Activated CD4-positive, alpha-beta T cell treated with anti-CD3 and anti-CD28 coated beads, Interleukin-2, amount 10 ng/mL, durations not matched to agents 24 days and 14 days (primary cell): ENCODE measurements around the gene FNDC3B. TPM values are rescaled to one million over a fixed set of nuclear protein-coding genes. Genes with fewer than 3 reads are reported as not detected.
"Not testable (repeated sequence)": the region's sequence is repeated elsewhere in the genome, so short reads cannot be mapped to it uniquely, and the experiment has no call there.

Source experiments
- DNase-seq: peaks from one replicate; pipeline ENCODE4 v3.0.0; 2022
- H3K27ac Mint-ChIP-seq: one replicate; pipeline ENCODE4 v1.8.0; 2022; ENCODE audit warnings: mild to moderate bottlenecking, mixed read lengths
- H3K27me3 Mint-ChIP-seq: one replicate; pipeline ENCODE4 v1.8.0; 2022; ENCODE audit warnings: mixed read lengths
- H3K36me3 Mint-ChIP-seq: one replicate; pipeline ENCODE4 v1.8.0; 2022; ENCODE audit warnings: low read depth, mild to moderate bottlenecking, mixed read lengths
- H3K4me1 Mint-ChIP-seq: one replicate; pipeline ENCODE4 v1.8.0; 2021; ENCODE audit warnings: mixed read lengths
- H3K4me3 Mint-ChIP-seq: one replicate; pipeline ENCODE4 v1.8.0; 2022; ENCODE audit warnings: mild to moderate bottlenecking, moderate library complexity, mixed read lengths
- H3K9me3 Mint-ChIP-seq: one replicate; pipeline ENCODE4 v1.8.0; 2021; ENCODE audit warnings: mixed read lengths
- intact Hi-C: fragments of 100-400 bp; cut with micrococcal nuclease; formaldehyde crosslinking; loops from one replicate; pipeline ENCODE4 v1.15.1; 2023
- total RNA-seq: library from RNA; stranded (reverse); gene quantifications from 2 replicates; pipeline ENCODE4 v1.2.3, GENCODE V29; 2022

Gene FNDC3B
- total RNA-seq, 1 donor from 2014 or later = 19.6 TPM

DNA sequence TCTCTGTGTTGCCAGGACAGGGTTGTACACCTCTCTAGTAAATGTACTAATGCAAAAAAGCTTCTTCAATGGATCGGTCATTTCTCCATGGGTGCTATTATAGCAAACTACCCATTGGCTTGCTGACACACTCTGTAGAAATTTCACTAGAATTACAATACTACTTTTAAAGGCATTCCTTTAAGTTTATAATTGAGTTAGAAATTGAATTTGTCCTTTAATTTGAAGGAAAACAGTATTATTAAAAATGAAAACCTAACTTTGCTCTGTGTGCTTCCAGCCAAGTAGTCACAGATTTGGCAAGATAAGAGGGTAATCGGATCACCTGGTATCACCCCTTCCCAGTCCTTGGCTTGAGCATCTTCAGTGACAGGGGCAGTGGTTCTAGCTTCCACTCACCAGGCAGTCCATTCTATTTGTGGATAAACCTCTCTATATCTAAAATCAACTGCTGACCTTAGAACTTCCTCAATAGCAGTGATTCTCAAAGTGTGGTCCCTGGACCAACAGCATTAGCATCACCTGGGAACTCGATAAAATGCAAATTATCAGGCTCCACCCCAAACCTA lies 315.6 kb downstream of the FNDC3B start:
- Mint-ChIP-seq H3K27ac (no peak overlapping the region), H3K36me3 (peaks cover 4% of the 10 kb centered on the region), H3K4me3 (no peak overlapping the region), H3K4me1 (peaks cover 2% of the 10 kb centered on the region), H3K27me3 (no peaks in the 10 kb centered on the region), H3K9me3 (no peaks in the 10 kb centered on the region)
- intact Hi-C loops = no loop called here
- peak; percentile 33 for DNase-seq

DNA sequence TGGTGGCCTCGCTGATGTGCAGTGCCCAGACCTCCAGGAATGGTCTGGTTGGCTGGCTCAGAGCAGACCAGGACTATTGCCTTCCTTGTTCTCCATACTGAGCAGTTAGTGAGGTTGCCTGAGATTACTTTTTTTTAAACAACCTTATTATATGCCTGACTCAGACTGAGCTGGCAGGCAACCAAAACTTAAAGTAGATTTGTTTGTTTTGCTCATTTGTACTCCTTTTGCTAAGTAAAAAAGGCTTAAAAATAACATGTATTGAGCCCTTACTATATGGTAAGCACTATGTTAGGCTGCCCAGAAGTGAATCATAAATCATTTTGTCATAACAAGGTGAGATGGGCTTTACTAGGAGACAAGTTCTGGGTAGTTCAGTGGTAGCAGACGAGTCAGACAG lies 316.5 kb downstream of the FNDC3B start:
- intact Hi-C loops = no loop called here
- Mint-ChIP-seq H3K9me3 (no peaks in the 10 kb centered on the region), H3K4me1 (peaks cover 2% of the 10 kb centered on the region), H3K4me3 (no peak overlapping the region), H3K27ac (no peak overlapping the region), H3K36me3 (peaks cover 6% of the 10 kb centered on the region), H3K27me3 (no peaks in the 10 kb centered on the region)
- no peak for DNase-seq

DNA sequence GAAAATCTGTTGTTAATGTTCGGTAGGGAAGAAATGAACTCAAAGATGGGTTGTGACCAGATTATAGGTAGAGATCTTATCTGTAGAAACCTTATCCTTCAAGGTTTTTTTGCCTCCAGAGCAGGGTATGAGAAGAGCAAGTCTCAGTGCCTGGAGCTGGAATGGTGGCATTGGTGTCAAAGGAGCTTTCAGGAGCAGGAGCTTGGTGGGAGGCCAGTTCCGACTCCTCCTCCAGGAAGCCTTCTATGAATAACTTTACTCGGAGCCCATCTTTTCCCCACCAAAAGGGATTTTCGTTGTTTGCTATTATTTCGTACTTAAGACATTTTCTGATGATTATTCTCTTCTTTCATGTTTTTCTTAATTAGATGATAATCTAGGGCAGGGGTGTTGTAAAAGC lies 317.0 kb downstream of the FNDC3B start:
- intact Hi-C loops = no loop called here
- H3K4me1 Mint-ChIP-seq = no peaks in the 10 kb centered on the region
- no peaks in the 10 kb centered on the region for H3K9me3 Mint-ChIP-seq
- H3K27ac Mint-ChIP-seq = no peak overlapping the region
- no peaks in the 10 kb centered on the region for H3K27me3 Mint-ChIP-seq
- peaks cover 6% of the 10 kb centered on the region for H3K36me3 Mint-ChIP-seq
- H3K4me3 Mint-ChIP-seq = no peak overlapping the region
- DNase-seq = peak; percentile 29

DNA sequence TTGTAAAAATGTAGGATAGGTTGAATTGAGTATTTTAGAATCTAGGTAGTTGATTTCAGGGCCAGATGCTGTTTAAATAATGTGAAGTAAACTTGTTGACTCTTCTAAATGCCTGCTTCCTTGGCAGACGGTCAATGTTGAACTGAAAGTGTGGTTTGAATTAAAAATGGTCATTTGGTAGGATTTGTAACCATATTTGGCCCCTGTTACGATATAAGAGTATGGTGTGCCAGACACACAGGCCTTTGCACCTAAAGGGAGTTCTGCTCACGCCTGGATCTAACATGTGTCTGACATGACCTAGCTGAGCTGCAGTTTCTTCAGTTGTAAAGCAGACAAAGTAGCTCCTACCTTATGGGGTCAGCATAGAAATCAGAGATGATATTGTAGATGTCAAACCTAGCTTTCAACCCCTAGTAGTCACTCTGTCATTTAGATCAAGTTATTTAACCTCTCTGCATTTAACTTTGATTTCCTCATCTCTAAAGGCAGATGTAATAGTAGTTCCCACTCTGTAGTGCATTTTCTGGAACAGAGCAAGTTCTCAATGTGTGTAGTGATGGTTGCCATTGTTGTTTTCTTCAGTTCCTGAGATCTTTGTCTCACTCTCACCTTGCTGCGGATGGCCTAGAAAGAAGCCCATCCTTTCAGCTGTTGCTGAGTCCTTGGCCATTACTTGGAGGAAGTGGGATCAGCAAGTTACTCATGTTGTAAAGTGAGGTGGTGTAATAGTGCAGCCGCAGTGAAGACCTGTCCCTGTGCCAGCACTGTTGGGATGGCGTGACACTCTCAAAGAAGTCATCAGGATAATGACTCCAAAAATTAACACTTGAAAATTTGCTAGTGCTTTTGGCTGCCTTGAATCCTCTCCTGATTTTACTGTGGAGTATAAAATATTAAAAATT lies 318.7 kb downstream of the FNDC3B start:
- H3K36me3 Mint-ChIP-seq = peaks cover 11% of the 10 kb centered on the region
- intact Hi-C loops = no loop called here
- H3K27me3 Mint-ChIP-seq = no peaks in the 10 kb centered on the region
- no peak overlapping the region for H3K27ac Mint-ChIP-seq
- H3K9me3 Mint-ChIP-seq = no peaks in the 10 kb centered on the region
- H3K4me1 Mint-ChIP-seq = no peaks in the 10 kb centered on the region
- DNase-seq = peak; percentile 31
- H3K4me3 Mint-ChIP-seq = no peak overlapping the region

DNA sequence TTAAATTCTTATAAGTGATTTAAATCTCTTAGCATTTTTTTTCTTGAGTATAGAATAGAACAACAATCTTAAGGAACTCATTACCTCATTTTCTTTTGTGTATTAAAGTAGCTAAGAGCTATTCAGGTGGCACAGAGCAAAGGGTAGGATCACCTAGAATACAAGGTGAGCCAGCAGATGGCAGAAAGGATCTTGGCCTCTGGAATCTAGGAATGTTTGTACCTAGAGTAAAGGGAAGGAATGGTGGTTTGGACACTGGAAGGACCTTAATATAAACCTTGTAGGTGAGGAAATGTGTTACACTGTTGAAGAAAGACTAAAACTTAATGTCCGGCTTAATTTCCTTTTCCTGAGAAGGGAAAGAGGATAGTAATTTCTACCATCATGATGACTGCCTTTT lies 319.9 kb downstream of the FNDC3B start:
- no peaks in the 10 kb centered on the region for H3K4me1 Mint-ChIP-seq
- H3K4me3 Mint-ChIP-seq = no peak overlapping the region
- DNase-seq = no peak
- H3K27ac Mint-ChIP-seq = no peak overlapping the region
- peaks cover 11% of the 10 kb centered on the region for H3K36me3 Mint-ChIP-seq
- H3K27me3 Mint-ChIP-seq = no peaks in the 10 kb centered on the region
- no peaks in the 10 kb centered on the region for H3K9me3 Mint-ChIP-seq
- intact Hi-C loops = no loop called here

DNA sequence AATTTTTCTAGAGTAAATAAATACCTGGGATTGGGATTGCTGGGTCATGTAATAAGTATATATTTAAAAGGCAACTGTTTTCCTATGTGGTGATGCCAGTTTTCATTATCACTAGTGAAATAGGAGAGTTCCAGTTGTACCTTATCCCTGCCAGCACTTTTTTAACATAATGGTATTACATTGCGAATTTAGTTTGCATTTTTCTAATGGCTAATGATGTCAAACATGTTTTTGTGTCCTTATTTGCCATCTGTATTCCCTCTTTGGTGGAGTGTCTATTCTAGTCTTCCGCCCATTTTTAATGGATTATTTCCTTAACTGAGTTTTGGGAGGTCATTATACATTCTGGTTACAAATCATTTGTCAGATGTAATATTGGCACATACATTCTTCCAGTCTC lies 320.6 kb downstream of the FNDC3B start:
- intact Hi-C loops = no loop called here
- Mint-ChIP-seq H3K27me3 (no peaks in the 10 kb centered on the region), H3K9me3 (no peaks in the 10 kb centered on the region)

DNA sequence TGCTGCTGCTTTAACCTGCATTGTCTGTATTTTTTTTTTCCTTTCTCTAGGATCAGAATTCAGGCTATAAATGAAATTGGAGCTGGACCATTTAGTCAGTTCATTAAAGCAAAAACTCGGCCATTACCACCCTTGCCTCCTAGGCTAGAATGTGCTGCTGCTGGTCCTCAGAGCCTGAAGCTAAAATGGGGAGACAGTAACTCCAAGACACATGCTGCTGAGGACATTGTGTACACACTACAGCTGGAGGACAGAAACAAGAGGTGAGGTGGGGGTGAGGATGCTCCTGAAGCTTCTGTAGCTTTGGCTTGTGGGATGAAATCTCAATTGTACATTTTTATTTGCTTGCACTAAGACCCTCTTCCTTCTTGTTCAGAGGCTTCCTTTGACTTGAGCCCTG lies 323.2 kb downstream of the FNDC3B start:
- intact Hi-C loops = no loop called here
- Mint-ChIP-seq H3K4me3 (no peak overlapping the region), H3K36me3 (peaks cover 11% of the 10 kb centered on the region), H3K27ac (no peak overlapping the region), H3K4me1 (no peaks in the 10 kb centered on the region), H3K9me3 (no peaks in the 10 kb centered on the region), H3K27me3 (no peaks in the 10 kb centered on the region)
- no peak for DNase-seq

More for the DNA sequence above, 320.6 kb downstream of the FNDC3B start:
- Mint-ChIP-seq H3K36me3 (peaks cover 11% of the 10 kb centered on the region), H3K4me1 (no peaks in the 10 kb centered on the region), H3K27ac (no peak overlapping the region), H3K4me3 (no peak overlapping the region)
- no peak for DNase-seq

DNA sequence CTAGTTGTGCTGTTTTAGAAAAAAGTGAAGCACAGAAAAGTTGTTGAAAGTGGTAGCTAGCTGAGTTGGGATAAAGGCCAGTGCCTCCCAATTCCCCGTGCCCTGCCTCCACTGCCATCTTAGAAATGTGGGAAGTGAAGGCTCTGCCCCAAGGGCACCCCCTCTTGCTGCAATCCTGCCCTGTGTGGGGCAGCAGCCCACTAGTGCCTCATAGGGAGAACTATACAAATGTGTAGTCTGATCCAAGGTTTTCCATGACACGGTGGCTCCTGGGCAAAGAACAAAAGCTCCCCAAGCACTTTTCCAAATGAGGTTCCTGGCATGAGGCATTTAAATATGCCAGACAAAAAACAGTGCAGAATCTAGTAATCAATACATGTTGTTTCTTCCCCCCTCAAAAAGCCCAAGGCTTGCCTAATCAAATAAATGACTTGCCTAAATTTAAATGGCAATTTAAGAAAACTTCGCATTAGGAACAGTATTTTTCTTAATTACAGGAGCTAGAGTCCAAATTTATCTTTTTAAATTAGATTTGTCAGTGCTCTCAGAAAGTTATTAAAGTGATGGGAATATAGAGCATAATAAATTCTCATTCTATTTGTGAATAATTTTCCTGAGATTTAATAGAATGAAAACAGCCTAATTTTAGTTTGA lies 325.1 kb downstream of the FNDC3B start:
- no peak for DNase-seq
- no peaks in the 10 kb centered on the region for H3K27me3 Mint-ChIP-seq
- intact Hi-C loops = no loop called here
- no peak overlapping the region for H3K4me3 Mint-ChIP-seq
- no peak overlapping the region for H3K27ac Mint-ChIP-seq
- H3K9me3 Mint-ChIP-seq = no peaks in the 10 kb centered on the region
- H3K36me3 Mint-ChIP-seq = peaks cover 11% of the 10 kb centered on the region
- H3K4me1 Mint-ChIP-seq = no peaks in the 10 kb centered on the region

DNA sequence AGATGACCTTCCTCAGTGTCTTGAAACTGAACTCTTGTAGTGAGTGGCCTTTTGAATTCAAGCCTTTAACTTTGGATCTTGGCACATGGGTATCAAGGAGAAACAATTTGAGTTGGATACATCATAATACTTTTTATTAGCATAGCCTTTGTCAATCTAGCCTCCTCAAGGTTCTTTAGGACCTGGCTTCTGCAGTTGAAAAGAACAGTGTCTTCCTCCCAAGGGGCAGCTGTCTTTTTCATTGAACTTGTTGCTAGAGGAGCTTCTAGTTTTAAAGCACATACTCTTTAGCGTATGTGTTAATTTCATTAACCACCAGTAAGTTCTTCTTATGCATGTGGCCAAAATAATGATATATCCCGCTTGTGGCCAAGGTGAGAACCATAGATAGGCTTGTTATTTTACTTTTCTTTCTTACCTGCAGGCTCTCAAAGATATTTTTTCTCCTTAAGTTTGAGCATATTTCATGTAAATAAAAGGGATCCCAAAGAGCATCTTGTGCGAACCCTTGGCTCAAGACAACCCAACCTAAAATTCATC lies 325.7 kb downstream of the FNDC3B start:
- Mint-ChIP-seq H3K27ac (no peak overlapping the region), H3K9me3 (no peaks in the 10 kb centered on the region), H3K4me1 (no peaks in the 10 kb centered on the region), H3K36me3 (peaks cover 11% of the 10 kb centered on the region), H3K27me3 (no peaks in the 10 kb centered on the region), H3K4me3 (no peak overlapping the region)
- intact Hi-C loops = no loop called here
- no peak for DNase-seq

DNA sequence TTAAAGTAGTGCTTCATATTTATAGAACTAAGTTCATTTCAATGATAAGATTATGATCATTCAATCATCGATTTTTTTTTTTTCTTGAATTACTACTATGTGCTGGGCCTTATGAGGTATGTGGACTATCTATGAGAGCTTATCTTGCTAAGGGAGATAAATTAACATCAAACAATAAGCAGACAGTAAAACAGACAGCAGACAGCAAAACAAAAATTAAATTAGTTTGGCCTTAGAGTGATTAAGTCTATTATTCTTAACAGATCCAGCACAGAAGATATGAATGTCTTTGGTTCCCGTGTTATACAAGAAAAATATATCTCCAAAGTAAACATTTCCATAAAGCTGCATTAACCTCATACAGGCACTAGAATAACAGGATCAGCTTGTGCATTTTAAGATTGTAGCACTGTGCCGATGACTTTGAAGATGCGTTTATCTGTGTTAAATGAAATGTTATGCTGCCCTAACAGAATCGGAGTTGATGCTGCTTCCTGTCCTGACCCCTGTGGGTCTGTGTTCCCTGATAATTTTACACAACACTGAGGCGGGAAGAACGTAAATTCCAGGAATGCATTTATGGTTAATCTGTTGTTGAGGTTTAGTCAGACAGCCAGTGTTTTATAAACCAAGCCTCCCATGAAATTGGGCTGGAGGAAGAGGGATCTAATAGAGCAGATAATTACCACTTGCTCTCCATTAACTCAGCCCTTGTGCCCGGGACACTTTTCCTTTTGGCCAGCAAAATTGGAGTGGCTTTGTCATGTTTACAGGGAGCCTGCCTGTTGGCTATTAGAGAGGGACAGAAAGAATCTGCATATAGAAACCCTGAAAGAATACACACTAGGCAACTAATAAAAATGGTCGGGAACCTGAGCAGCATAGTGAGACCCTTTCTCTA lies 328.1 kb downstream of the FNDC3B start:
- Mint-ChIP-seq H3K4me1 (no peaks in the 10 kb centered on the region), H3K9me3 (no peaks in the 10 kb centered on the region), H3K4me3 (no peak overlapping the region), H3K27me3 (no peaks in the 10 kb centered on the region), H3K27ac (no peak overlapping the region), H3K36me3 (peaks cover 10% of the 10 kb centered on the region)
- intact Hi-C loops = no loop called here
- DNase-seq = no peak

DNA sequence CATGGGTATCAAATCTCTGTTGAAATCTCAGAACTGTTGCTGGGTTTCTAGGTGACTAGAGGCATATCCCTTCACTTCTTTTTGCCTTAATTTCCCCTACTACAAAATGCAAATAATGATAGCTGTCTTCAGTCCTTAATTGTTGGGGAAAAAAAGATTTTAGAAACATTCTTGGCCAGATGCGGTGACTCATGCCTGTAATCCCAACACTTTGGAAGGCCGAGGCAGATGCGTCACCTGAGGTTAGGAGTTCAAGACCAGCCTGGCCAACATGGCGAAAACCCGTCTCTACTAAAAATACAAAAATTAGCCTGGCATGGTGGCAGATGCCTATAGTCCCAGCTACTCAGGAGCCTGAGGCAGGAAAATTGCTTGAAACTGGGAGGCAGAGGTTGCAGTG lies 329.2 kb downstream of the FNDC3B start:
- H3K4me1 Mint-ChIP-seq, H3K9me3 Mint-ChIP-seq, H3K27ac Mint-ChIP-seq, intact Hi-C loops, H3K27me3 Mint-ChIP-seq, H3K4me3 Mint-ChIP-seq, DNase-seq, H3K36me3 Mint-ChIP-seq: not testable (repeated sequence)

DNA sequence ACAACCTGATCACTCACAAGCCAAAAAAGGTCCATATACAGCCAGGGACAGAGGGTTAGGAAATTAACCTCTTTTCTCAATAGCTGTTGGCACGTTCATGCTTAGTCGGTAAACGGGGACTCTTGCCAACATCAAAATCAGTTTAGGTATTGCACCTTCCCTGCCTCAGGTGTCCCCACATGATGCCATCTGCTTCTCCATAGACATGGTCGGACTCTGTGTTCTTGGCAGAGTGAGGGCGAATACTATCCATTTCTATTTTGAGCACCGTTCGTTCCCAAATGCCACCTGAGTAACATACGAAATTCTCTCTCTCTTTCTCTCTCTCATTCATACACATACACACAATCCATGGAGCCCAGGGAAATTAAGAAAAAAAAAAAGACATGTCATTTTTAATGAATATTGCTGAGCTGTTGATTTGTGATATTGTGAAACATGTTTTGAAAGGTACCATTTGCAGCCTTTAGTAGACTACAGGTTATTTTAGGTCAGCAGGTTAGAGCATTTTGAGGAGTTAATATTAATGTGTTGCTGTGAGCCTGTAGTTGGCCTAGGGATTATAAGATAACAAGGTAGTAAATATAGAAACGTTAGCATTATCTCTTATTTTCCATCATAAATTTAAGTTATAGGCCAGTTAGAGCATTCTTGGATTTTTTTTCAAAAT lies 330.3 kb downstream of the FNDC3B start:
- intact Hi-C loops = no loop called here

DNA sequence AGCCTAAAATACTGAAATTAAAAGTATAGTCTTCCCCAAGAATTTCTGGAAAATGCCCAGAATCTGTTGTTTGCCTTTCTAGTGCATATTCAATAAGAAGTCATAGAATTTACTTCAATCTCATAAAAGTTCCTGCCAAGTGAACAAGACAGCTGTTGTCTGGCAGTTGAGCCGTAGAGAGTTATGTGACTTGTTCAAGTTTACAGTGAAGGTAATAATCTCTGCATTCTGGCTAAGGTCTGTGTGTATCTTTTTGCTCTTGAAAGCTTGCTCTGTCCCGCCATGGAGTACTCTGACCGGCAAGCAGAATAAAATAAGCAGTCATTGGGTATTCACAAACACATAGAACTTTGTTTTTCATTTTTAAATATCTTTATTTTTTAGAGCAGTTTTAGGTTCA lies 331.0 kb downstream of the FNDC3B start:
- Mint-ChIP-seq H3K27ac (no peak overlapping the region), H3K36me3 (peaks cover 3% of the 10 kb centered on the region), H3K27me3 (no peaks in the 10 kb centered on the region), H3K9me3 (no peaks in the 10 kb centered on the region), H3K4me3 (no peak overlapping the region), H3K4me1 (no peaks in the 10 kb centered on the region)
- no peak for DNase-seq
- intact Hi-C loops = no loop called here

More for the DNA sequence above, 330.3 kb downstream of the FNDC3B start:
- H3K27me3 Mint-ChIP-seq = no peaks in the 10 kb centered on the region
- no peaks in the 10 kb centered on the region for H3K9me3 Mint-ChIP-seq
- H3K4me3 Mint-ChIP-seq = no peak overlapping the region
- DNase-seq = no peak
- H3K27ac Mint-ChIP-seq = no peak overlapping the region
- peaks cover 3% of the 10 kb centered on the region for H3K36me3 Mint-ChIP-seq
- no peaks in the 10 kb centered on the region for H3K4me1 Mint-ChIP-seq
